Left forelimb (tissue), 1 donor: ENCODE measurements around the gene CCDC78.

Experiments
- DNase-seq: peaks from one replicate; pipeline ENCODE4 v3.0.0-alpha.2; 2018; ENCODE audit warnings: low spot score

CCDC78 gene

GRCh38 chr16:736936-737481 is 10.8 kb upstream of the CCDC78 start:
- no peak for DNase-seq

GRCh38 chr16:735982-736453 is 9.8 kb upstream of the CCDC78 start:
- no peak for DNase-seq

GRCh38 chr16:734981-735881 is 9.0 kb upstream of the CCDC78 start:
- no peak for DNase-seq

- DNase-seq, result no peak
Observed at GRCh38 chr16:734208-734980, 8.2 kb upstream of the CCDC78 start.

DNA sequence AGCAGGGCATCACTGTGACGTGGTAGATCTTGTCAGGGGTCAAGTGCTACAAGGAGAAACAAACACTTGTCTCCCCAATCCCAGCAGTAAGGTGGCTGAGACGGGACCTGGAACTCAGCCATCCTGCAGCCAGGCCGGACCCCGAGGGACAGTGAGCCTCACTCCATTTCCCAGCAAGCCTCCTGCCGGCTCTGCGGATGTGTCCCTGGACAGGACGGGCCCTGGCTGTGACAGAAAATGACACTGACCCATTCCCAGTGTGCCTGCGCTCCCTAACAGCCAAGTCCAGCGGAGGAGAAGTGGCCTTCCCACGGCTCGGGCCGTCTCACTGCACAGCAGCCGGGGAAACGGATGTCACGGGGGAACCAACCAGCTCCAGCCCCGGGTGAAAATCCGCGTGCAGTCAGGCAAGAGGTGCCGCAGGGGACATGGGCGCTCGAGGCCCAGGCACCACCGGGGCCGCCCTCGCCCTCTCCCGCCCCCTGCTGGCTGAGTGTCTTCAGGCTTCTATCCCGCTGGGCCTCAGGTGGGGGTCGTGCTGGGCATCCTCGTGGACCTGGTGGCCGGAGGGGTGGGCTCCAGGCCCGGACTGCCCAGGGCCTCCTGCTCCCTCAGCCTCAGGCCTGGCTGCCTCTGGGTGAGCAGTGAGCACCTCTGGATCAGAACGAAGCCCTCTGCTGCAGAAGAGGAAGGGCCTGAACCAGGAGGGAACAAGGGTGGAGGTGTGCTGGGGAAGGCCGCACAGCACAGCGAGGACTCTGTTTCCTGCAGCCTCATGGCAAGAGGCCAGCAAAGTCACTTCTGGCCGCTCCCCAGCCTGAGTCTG is 7.4 kb upstream of the CCDC78 start:
- no peak for DNase-seq

DNA sequence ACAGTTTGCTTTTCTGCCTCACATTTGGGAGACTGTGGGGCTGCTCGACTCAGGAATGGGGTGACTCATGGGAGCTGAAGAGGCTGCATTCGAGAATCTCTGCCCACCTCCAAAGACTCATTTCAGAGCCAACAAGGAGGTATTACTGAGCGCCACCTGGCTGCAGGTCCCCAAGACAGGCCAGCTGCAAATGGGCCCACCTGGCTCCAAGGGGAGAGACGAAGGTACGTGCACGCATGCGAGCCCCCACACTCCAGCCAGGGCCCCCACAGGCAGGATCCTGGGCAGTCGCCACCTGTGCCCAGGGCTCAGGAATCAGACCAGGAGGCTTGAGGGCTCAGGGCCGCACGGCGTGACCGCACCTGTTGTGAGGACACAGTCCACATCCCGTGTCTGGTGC is 6.7 kb upstream of the CCDC78 start:
- DNase-seq, result no peak

DNA sequence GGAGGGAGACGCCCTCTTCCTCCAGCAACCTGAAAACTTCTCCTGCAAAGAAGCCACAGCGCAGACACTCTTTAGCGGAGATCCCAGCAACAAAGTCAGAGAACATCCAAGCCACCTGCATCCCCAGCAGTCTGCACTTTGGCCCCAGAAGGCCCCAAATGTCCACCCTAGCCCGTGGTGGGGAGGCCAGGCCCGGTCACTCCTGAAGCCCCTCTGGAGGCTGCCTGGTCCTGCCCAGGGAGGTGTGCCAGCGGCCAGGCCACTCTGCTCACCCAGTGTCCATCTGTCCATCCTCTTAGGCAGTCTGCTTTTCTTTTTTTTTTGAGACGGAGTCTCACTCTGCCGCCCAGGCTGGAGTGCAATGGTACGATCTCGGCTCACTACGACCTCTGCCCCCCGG is 6.1 kb upstream of the CCDC78 start:
- DNase-seq, result no peak

DNA sequence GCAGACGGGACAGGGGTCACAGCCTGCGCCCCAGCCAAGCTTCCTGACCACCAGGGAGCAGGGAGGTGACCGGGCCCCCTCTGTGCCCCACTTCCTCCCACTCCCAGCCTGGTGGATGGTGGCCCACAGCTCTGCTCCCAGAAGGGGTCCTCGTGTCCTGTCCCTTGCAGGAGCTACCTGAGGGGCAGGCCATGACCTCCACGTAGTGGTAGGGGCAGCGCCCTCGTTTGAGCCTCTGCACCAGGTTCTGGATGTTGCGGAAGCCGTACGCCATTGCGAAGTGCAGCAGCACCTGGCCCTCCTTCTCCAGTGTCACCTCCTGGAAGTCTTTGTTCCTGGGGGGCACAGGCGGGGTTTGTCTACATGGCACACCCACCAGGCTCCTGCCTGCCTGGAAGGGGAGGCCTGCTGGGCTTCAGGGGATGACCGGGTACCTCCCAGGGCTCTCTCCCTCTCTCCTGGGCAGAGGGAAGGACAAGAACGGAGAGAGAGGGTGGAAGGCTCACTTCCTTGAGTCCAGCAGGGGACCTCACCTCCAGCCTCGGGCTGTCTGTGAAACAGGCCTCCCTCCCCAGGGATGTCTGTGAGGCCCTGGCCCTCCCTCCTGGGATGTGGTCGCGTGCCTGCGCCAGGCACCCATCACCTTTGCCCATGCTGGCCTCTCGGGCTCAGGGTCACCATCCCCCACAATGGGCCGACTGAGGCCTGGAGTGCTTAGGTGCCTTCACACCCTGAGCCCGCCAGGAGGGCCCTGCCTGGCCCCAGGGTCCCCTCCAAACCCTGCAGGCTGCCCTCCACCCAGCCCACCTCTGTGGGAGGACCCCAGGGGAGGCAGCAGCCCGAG is 4.6 kb upstream of the CCDC78 start:
- no peak for DNase-seq

DNA sequence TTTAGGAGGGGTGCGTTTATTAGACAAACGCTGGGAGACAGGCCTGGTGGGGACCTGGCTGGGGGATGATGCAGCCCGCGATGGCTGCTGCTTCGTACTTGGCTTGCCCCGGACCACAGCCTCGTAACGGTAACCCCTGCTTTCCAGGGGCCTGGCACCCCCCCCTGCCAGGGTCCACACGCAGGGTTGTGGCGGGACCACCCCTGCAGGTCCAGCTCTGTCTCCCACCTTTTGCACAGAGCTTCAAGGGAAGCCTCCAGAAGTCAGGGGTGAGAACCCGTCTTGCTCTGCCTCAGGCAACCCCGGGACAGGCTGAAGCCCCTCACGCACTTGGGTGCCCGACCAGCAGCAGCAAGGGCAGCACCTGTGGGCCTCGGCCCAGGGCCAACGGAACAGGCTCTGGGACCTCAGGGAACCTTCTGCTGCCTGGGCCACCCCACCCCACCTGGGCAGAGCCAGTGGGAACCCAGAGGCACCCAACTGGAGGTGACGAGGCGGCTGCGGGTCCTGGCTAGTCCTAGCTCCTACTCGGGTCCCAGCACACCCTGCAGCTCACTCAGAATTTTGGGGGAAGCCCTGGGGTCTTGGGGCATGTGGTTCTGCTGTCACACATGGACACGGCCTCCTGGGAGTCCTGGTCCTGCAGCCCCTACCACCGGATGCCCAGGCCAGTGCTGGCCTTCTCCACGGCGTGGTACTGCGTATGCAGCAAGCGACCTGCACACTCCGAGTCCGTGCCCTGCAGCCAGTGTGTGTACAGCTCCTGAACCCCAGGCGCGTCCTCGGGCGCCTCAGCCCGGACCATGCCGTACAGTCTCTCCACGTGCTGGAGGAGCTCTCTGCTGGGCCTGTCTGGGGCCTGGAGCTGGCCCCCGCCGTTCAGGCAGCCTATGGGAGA is 3.8 kb upstream of the CCDC78 start:
- DNase-seq, result no peak

GRCh38 chr16:728890-729744 is 2.9 kb upstream of the CCDC78 start:
- DNase-seq, result no peak

DNA sequence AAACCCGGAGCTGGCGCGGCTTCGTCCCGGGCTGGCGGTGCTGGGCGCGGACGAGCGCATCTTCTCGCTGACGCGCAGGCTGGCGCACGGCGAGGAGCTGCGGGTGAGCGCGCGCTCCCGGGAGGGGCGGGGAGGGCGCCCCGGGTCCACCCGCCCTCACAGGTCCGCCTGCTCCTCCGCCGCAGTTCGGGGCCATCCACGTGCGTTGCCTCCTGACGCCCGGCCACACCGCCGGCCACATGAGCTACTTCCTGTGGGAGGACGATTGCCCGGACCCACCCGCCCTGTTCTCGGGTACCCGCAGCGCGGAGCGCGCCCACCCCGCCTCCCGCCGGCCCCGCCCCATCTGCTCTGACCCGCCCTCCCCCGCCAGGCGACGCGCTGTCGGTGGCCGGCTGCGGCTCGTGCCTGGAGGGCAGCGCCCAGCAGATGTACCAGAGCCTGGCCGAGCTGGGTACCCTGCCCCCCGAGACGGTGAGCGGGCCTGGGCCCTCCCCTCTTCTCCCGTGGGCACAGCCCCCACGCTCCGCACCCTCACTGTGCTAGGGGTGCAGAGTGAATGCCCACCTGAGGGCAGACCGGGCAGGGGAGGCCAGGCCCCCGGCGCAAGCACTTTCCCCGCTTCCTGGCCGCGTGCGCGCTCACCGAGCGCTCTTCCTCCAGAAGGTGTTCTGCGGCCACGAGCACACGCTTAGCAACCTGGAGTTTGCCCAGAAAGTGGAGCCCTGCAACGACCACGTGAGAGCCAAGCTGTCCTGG is 2.1 kb upstream of the CCDC78 start:
- DNase-seq, result no peak

GRCh38 chr16:727291-727977 is 1.2 kb upstream of the CCDC78 start:
- no peak for DNase-seq

- DNase-seq, result no peak
Observed at GRCh38 chr16:726188-726437, 130 bp downstream of the CCDC78 start.

GRCh38 chr16:725463-726187 is 618 bp downstream of the CCDC78 start:
- DNase-seq, result no peak

DNA sequence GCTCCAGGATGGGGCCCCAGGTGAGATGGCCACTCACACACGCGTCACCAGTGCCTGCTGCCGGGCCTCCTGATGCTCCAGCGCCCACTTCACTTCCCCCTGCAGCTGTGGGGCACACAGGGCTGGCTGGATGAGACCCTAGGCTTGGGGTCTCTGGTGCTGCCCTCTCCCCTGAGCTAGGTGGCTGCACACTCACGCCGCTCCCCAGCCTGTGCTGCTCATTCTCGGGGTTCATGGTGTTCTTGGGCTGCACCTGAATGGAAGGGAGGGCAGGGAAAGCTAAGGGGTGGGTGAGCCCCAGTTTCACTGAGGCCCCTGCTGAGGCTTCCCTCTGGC is 1.2 kb downstream of the CCDC78 start:
- DNase-seq, result no peak

GRCh38 chr16:724188-725040 is 1.8 kb downstream of the CCDC78 start:
- DNase-seq, result no peak
